Left lung (tissue), 10 donors: ENCODE results near the gene HPCAL4. TPM values are rescaled to one million over a fixed set of nuclear protein-coding genes. Genes with fewer than 3 reads are reported as not detected.

Experiments
- ATAC-seq: fragments of 200-7000 bp; cut with Tn5 transposase; one replicate; pipeline ENCODE4 v1.9.1; 2020; ENCODE audit warnings: moderate library complexity
- DNase-seq, 4 donors: peaks; one replicate each; pipeline ENCODE4 v3.0.0-alpha.2; 2013 to 2020
- H3K27ac ChIP-seq, 2 donors: fragments of 200-600 bp; sonication (generic) in 1 of 2; one replicate each; pipeline versions ENCODE4 v1.5.0 to v1.8.0; 2020 to 2021
- H3K27me3 ChIP-seq, 2 donors: fragments of 200-600 bp; sonication (generic) in 1 of 2; one replicate each; pipeline versions ENCODE4 v1.5.0 to v1.8.0; 2020 to 2021
- H3K36me3 ChIP-seq, 2 donors: fragments of 200-600 bp; sonication (generic) in 1 of 2; one replicate each; pipeline versions ENCODE4 v1.5.0 to v1.8.0; 2020 to 2021
- H3K4me1 ChIP-seq, 2 donors: fragments of 200-600 bp; one replicate each; pipeline ENCODE4 v1.8.0; 2021
- H3K4me3 ChIP-seq, 2 donors: fragments of 200-600 bp; sonication (generic) in 1 of 2; one replicate each; pipeline versions ENCODE4 v1.5.0 to v1.8.0; 2020 to 2021; ENCODE audit warnings: mild to moderate bottlenecking in 1 of 2
- H3K9me3 ChIP-seq, 2 donors: fragments of 200-600 bp; sonication (generic) in 1 of 2; one replicate each; pipeline versions ENCODE4 v1.5.0 to v1.8.0; 2020 to 2021
- intact Hi-C, 2 donors: fragments of 100-400 bp; cut with DNase I; formaldehyde crosslinking; loops; one replicate each; pipeline versions ENCODE4 v1.11.2 to v1.14.2; 2022
- polyA plus RNA-seq, 6 donors: library from polyadenylated mRNA; unstranded; fragments of 120-200 nt; gene quantifications; one replicate each; pipeline ENCODE4 v1.2.1, GENCODE V29; 2013; ENCODE audit not compliant: insufficient read length in 6 of 6
- total RNA-seq, 2 donors: library from RNA; stranded (reverse); fragmentation: NEBNext Ultra II Directional; extraction: Animal tissue kit (Norgen Biotek cat#: 25700); gene quantifications; one replicate each; pipeline ENCODE4 v1.2.1, GENCODE V29; 2021
- TF ChIP-seq, protein P1 (sequence below), 2 donors: fragments of 200-600 bp; sonication (generic) in 1 of 2; IDR thresholded peaks; one replicate each; pipeline versions ENCODE4 v1.5.0 to v1.8.0; 2021; ENCODE audit warnings: antibody characterized with exemption in 2 of 2
- donor health status: DM: no; HTN: yes; CAD: no.
- donor health status: DM: no; HTN: no; CAD: no.

Gene HPCAL4
- total and polyA plus RNA-seq, 8 donors, result 0.04 to 1.9 (median 0.14) TPM

DNA sequence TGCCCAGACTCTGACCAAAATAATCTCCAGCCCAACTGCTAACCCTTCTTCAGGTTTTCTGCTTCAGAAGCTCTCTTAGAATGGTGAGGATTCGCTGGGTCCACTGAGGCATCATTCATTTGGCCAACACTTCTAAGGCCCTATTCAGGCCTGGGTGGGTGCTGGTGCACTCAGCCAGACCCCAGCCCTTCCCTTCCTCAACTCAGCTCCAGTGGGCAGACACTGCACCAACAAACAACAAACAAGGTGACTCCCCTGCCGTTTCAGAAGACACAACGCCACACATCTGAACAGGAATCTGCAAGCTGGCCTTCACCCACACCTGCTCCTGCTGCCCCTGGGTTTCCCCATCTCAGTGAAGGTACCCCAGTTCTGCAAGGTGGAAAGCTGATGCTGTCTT lies 57.8 kb downstream of the HPCAL4 start:
- Histone ChIP-seq H3K27me3 (peaks cover 0 to 2% of the 10 kb centered on the region in 2 donors), H3K4me3 (peak overlapping the region in 1 of 2 donors; percentile 11), H3K9me3 (no peaks in the 10 kb centered on the region), H3K27ac (no peak overlapping the region), H3K4me1 (no peaks in the 10 kb centered on the region), H3K36me3 (peaks cover 0 to 12% of the 10 kb centered on the region in 2 donors)
- no peak for ATAC-seq
- TF ChIP-seq, protein P1, sequence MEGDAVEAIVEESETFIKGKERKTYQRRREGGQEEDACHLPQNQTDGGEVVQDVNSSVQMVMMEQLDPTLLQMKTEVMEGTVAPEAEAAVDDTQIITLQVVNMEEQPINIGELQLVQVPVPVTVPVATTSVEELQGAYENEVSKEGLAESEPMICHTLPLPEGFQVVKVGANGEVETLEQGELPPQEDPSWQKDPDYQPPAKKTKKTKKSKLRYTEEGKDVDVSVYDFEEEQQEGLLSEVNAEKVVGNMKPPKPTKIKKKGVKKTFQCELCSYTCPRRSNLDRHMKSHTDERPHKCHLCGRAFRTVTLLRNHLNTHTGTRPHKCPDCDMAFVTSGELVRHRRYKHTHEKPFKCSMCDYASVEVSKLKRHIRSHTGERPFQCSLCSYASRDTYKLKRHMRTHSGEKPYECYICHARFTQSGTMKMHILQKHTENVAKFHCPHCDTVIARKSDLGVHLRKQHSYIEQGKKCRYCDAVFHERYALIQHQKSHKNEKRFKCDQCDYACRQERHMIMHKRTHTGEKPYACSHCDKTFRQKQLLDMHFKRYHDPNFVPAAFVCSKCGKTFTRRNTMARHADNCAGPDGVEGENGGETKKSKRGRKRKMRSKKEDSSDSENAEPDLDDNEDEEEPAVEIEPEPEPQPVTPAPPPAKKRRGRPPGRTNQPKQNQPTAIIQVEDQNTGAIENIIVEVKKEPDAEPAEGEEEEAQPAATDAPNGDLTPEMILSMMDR (IDR thresholded peaks at IDR 0.05), result no peak
- intact Hi-C loops, result no loop called here
- DNase-seq, result no peak

DNA sequence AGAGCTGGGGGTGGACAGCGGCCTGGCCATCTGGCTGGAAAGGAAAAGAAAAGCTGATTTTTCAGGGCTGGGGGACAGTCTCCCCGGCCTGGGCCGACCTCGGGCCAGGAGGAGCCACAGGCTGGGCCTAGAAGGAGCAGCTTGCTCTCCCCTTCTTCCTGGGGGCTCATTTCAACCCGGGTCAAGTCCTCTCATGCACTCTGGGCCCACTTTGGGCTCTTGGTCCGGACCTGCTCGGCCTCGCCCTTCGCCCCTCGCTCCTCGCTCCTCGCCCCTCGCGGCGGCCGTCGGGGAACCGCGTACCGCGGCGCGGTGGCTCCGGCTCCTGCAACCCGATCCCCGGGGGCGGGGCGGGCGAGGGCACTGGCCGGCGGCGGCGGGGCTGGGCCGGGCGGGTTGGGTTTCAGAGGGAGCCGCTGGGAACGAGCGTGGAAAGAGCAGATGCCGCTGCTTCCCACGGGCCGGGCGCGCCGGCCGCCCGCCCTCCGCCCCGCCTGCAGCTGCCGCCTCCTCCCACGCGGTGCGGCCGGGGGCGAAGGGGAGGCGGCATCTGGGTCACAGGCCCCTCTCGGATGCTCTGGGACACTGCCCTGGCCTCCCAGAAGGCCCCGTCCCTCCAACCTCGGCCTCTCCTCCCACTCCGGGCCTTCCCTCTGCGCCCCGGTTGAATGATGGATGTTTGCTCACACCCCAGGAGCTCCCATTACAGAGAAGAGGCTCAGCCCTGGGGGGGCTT lies 58.4 kb downstream of the HPCAL4 start:
- Histone ChIP-seq H3K4me3 (peak overlapping the region in 1 of 2 donors; percentile 11), H3K4me1 (no peaks in the 10 kb centered on the region), H3K27me3 (no peaks in the 10 kb centered on the region), H3K9me3 (no peaks in the 10 kb centered on the region), H3K36me3 (peaks cover 0 to 12% of the 10 kb centered on the region in 2 donors), H3K27ac (no peak overlapping the region)
- TF ChIP-seq, protein P1 (IDR thresholded peaks at IDR 0.05), result no peak
- ATAC-seq, result peak; percentile 92
- peak in 2 of 4 donors; percentile 65 to 87 for DNase-seq
- intact Hi-C loops, result no loop called here

DNA sequence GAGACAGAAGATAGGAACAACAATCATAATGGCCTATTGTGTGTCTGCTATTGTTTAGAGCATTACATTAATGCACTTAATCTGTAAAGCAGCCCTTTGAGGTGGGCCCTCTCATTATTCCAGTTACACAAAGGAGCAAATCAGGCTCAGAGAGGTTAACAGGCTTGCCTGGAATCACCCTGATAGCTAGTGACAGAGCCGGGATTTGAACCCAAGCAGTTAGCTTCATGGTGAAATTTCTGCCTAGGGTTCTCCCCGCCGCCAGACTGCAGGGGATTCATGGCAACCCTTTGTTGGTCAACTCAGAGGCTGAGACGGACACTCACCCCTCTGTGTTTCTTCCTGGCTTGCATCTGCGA lies 58.9 kb downstream of the HPCAL4 start:
- peaks cover 0 to 12% of the 10 kb centered on the region in 2 donors for H3K36me3 ChIP-seq
- peak overlapping the region in 1 of 2 donors; percentile 11 for H3K4me3 ChIP-seq
- intact Hi-C loops, result no loop called here
- ATAC-seq (no peak), DNase-seq (no peak)
- no peaks in the 10 kb centered on the region for H3K27me3 ChIP-seq
- no peaks in the 10 kb centered on the region for H3K9me3 ChIP-seq
- H3K4me1 ChIP-seq, result no peaks in the 10 kb centered on the region
- no peak overlapping the region for H3K27ac ChIP-seq
- TF ChIP-seq, protein P1 (IDR thresholded peaks at IDR 0.05), result no peak

DNA sequence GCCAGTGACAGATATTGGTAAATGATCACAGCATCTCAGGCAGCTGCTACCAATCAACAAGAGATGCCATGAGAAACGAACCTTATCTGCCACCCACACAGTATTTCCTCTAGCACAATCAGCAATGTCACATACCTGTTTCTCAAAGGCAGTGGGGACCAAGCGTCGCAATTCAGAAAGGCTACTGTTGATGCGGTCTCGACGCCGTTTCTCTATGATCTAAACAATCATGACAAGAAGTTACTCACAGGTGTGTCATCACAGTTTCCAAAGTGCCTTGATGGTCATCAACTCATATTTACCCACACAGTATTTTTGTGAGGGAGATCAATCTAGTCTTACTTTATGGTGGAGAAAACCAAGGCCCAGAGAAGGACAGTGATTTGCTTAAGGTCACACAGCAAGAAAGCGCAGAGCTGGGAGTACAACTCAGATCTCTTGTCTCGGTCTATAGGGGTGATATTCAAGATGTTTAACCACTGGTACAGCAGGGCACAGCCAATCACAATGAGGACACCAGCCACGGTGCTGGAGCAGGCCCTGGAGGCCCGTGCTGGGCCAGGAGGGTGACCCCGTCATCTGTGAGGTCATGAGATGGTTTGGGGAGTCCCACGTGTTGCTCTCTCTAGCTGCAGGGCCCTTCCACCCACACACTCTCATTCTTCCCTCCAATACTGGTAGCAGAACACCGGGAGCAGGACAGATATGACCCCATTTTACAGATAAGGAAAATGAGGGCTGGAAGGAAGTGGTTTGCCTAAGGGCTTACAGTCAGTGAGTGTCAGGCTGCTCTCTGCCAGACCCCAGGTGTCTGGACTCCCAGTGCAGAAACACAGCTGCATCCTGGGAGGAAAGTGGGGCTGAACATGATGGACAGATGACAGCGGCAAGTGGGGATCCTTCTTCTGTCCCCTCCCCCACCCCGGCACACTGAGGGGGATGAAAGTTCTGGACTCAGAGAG lies 59.6 kb downstream of the HPCAL4 start:
- Histone ChIP-seq H3K4me3 (no peak overlapping the region), H3K27me3 (no peaks in the 10 kb centered on the region), H3K4me1 (no peaks in the 10 kb centered on the region), H3K9me3 (no peaks in the 10 kb centered on the region), H3K36me3 (peaks cover 0 to 12% of the 10 kb centered on the region in 2 donors), H3K27ac (no peak overlapping the region)
- DNase-seq (no peak), ATAC-seq (no peak)
- intact Hi-C loops, result no loop called here
- TF ChIP-seq, protein P1 (IDR thresholded peaks at IDR 0.05), result no peak

DNA sequence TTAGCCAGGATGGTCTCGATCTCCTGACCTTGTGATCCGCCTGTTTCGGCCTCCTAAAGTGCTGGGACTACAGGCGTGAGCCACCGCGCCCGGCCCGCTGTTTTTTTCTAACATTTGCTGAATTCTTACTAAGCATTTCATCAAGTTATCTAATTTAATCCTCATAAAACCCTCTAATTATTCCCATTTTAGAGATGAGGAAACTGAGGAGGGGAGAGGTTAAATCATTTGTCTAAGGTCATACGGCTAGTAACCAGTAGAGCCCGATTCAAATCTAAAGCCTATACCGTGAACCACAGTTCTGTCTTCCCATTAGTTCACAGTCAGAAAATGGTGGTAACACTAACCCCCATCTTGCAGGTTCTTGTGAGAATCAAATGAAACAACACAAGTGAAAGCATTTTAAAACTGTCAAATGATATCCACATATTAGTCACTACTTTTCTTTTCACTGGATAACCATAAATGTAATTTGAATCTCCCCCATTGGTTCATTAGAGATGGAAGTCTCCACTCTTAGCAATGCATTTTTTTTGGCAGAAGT lies 62.4 kb downstream of the HPCAL4 start:
- Histone ChIP-seq H3K36me3 (peaks cover 0 to 12% of the 10 kb centered on the region in 2 donors), H3K9me3 (no peaks in the 10 kb centered on the region), H3K27ac (no peak overlapping the region), H3K4me1 (peaks cover 0 to 3% of the 10 kb centered on the region in 2 donors), H3K27me3 (no peaks in the 10 kb centered on the region), H3K4me3 (no peak overlapping the region)
- ATAC-seq, result no peak
- no peak for DNase-seq
- intact Hi-C loops, result no loop called here
- TF ChIP-seq, protein P1 (IDR thresholded peaks at IDR 0.05), result no peak
